ENCODE results near the gene NDUFB6.
"Not testable (repeated sequence)": the region's sequence is repeated elsewhere in the genome, so short reads cannot be mapped to it uniquely, and the experiment has no call there.

The NDUFB6 gene

DNA sequence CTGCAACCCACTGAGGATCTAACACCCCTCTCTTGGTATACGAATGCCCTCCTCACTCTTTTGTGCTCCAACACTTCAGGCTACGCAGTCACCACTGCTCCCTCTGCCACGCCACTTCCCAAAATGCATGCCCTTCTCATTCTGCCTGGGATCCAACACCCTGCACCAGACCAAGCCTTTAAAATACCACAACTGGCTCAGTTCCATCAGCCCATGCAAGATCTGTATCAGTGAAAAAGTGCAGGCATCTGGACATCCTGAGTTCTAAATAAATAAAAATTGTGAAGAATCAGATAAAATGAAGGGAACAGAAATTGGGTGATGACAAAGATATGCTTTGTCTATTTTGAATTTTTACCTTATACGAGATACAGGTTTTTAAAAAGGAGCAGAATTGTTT lies 2.7 kb downstream of the NDUFB6 start:
- no peak for DNase-seq

DNA sequence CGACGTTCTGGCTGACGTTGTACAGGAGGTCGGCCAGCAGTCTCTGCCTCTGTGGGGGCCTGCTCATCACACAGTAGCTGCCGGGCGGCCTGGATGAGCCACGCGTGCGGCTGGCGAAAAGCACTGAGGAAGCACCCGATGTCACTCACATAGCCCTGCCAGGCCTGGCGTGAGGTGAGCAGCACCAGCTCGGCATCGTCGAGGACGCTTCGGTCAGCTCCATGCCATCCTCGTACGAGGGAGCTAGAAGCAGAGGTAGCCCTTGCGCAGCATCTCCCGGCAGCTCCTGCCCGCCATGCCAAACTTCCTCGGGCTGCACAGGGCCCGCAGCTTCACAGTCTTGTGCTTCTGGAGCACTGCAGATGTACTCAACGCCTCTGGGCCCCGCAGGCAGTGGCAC lies 6.2 kb downstream of the NDUFB6 start:
- DNase-seq = no peak

DNA sequence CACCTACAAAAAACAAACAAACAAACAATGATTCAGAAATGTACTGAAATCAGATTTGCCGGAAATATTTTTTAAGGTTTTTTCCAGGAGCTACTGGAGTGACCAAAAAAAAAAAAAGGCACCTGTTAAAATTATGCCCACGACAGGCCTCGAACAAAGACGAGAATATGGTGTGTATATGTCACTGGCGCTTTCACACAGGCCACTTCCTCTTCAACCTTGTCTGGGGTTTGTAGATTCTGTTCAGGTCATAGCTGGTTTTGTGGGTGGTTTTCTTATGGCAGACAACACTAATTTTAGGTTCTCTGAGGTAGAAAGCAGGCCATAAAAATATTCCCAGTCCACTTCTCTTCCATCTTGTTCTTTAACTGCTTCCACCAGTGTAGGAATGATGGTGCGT lies 7.0 kb downstream of the NDUFB6 start:
- no peak for DNase-seq

DNA sequence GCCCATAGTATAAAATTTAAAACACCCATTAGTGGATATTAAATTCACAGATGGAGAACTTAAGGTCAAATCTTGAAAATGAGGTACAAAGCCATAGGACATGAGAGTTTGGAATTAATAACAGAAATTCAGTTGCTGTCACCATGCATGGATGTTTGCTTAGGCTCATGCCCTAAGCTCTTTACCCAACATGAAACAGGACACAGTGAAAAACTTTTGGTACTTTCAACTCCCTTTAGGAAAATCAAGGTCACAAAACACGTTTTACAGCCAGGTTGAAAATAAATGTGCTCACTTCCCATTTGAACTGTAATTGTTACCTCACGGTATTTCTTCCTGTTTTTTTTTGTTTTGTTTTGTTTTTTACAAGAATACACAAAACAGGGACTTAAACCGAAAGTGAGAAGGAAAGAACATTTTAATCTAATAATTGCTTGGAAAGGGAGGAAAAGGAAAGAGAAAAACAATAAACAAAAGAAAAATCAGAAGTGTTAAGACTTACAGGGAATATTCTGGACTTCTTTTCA lies 14.5 kb downstream of the NDUFB6 start:
- DNase-seq = no peak

DNA sequence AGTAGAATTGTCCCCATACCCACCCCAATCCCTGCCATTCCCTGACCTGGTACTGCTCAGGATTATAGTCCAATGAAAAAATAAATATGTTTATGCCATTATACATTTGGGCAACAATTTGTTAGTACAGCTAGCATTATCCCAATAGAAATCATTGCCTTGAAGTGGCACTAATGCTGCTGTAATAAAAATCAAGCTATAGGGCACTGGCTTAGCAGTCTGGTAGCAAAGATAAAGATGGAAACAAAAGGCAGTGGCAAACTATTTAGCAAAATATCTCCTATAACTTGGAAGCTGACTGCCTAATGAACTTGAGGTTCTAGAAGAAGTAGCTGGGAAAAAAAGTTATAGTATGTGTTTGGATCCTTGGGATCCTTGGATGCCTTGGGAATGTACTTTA lies 18.4 kb downstream of the NDUFB6 start:
- DNase-seq = no peak

DNA sequence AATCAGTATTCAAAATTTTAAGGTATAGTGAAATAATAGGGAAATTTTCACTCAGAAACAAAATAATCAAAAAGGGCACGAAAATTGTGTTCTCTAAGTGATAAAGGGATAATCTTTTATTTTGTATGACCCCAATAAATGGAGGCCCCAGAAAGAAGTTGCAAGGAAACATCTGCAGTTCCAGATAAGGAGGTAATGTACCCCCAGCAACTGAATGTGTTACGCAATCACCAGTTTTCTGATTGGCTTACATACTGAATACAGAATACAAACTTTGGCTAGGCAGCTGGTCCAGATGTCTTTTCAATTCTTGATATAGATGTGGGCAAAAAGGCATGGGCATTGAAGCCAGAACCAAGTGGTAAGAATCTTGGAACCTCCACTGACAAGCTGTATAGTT lies 18.9 kb downstream of the NDUFB6 start:
- no peak for DNase-seq

DNA sequence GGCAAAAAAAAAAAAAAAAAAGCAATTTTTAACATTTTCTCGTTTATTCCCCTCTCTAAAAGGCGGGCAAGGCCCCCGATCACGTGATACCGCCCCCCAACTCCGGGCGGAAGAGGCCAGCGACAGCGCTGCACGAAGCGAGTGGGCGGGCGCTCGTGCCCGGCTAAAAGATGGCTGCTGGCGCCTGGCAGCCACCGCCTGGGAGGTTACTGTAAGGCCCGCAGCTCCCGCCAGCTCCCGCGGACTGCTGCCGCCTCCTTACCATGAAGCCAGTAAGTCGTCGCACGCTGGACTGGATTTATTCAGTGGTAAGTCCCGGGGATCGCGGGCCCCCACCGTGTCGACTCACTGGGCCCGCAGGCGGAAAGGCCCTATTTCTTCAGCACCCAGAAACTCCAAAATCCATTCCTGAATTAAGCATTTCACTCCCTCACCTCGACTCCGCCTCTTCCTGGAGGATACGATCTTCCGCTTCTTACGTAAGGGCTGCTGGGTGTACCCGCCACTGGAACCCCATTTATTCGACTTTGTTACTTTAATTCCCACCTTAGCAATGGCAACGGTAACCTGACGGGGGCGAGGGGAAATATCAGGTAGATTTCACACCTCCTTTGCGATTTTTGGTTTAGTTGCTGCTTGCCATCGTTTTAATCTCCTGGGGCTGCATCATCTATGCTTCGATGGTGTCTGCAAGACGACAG lies 20.6 kb downstream of the NDUFB6 start, which contains the start of the genes SMIM27 and TOPORS:
SMIM27 (plus strand) TSS at position 156 of the 701 bp plus-strand sequence; CDS start at position 264, 108 bp downstream.
TOPORS (minus strand) TSS at position 415 of the 701 bp plus-strand sequence; CDS start at position 265, 150 bp downstream.
- peak; percentile 89 to 90 for DNase-seq

DNA sequence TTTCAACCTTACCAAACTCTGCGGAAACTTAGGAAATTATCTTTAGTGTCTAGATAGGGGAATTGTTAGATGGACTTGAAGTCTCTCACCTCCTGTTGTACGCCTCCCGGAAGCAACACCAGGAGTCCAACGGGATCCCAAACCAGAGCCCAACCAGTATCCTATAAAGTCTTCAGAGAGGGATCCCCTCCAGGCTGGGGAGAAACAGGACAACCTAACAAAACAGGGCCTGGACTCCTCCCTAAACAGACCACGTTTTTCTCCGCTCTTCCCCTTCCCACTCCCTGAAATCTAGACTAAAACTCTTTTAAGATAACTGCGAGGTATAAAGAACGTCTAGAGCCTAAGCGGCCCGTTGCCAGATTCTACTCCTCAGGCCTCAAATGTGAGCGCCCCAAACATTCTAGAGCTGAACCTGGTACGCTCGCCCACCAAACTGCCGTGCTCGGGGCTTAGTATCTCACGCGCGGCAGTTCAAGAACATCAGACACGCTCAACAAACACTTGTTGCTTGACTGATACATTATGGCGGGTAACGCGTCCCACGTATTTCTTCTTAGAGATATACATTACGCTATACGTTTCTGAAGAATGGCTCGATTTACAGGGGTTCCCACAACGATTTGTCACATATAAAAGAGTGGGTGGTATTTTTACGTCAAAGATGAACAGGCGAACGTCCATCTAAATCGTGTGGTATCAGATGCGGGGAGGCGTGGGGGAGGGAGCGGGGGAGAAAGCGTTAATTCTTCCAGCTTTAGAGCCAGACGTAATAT lies 21.5 kb downstream of the NDUFB6 start:
- DNase-seq = peak; percentile 41 to 50

DNA sequence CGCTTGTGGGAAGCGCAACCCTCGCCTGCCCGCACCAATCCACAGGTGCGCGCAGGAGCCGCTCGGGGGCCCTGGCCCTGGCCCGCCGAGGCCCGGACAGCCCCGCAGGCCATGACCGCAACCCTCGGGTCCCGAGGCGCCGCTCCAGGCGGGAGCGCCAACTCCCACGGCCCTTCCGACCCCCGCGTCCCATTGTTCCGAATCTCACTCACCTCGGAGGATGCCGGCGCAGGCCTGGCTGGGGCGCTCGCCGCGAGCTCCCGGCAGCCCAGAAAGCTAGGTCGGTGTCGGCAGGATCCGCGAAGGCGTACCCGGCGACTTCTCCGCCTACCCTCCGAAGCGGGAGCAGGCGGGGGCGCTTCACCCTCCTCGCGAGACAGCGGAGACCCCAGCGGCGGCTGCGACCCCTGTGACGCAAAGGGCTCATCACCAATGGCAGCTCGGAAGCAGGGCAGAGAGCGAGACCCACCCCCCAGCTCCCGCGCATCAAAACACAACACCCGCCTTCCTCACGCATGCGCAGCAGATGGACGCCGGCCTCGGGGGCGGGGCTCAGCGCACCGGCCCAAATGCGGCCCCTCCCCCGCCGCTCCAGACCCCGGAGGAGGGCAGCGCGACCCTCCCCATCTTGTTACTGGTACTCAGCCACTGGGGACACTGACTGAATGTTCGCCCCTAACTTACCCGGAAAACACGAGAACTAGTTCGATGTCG lies 22.2 kb downstream of the NDUFB6 start:
- peak; percentile 89 to 94 for DNase-seq

DNA sequence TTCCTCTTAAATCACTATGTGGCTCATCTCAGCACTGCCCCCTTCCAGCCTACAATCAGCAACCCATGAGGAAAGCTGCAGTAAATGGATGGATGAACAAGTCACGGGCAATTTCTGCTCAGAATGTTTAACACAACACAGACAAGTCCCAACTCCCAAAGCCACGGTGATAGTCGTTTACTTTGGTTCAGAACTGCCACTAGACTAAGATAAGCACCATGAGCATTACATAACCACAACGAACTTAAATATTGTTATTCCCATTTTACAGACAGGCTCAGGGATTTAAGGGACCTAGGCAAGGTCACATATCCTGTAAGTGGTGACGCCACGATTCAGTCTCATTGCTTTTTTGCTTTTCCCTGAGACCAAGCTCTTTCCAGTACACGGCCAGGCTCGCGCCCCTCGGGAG lies 22.8 kb downstream of the NDUFB6 start:
- no peak for DNase-seq

DNA sequence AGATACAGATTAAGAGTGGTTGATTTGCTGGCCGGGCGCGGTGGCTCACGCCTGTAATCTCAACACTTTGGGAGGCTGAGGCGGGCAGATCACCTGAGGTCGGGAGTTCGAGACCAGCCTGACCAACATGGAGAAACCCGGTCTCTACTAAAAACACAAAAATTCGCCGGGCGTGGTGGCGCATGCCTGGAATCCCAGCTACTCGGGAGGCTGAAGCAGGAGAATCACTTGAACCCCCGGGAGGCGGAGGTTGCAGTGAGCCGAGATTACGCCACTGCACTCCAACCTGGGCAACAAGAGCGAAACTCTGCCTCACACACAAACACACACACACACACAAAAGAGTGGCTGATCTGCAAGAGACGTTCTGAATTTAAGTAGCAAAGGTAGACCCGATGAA lies 24.7 kb downstream of the NDUFB6 start:
- DNase-seq = not testable (repeated sequence)

DNA sequence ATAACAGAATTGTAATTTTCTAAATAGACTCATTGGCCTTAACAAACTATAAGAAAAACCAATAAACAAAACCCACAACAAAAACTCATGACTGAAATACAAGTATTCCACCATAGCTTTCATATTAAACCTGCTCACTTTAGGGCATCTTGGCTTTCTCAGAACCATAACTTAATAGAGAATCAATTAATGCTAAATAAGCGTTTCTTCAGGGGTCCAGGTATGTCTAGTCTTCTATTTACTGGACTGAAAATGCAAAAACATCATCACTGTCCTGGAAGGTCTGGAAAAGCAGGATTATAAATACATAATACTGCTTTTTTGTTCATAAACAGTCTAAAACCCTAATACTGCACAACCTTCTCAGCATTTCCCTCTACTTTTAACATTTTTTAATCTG lies 27.1 kb downstream of the NDUFB6 start:
- DNase-seq = no peak

DNA sequence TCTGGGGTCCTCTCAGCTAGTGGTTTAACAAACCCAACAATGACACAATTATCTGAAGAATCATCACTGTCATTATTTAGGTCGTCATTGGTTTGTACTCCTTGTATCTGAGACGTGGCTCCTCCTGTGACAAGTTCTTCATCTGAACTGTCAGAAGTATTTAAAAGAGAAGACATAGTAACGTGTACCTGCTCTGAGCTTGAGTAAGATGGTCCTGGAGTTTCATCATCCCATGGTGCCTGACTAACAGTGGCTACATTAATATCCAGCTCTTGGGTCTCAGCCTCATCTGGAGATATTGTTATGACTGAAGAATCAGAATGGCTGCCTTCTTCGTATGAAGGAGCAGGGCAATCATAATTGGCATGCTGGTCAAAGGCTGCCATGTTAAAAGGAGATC lies 29.9 kb downstream of the NDUFB6 start:
- DNase-seq = no peak

DNA sequence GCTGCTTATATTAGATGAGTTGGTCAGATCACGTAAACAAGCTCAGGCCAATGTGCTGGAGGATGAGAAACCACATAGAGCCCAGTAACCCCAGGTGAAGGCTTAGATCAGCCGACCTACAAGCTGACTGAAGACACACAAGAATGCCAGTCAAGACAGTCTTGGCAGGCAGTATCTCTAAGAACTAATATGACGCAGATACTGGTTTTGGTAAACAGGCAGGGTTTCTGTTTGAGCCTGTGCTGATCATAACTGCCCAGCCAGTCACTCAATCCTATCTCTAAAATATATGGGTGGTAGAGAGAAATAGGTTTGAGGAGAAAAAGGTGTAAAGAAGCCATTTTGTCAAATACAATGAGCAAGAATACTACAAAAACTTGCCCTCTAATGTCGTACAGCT lies 39.1 kb downstream of the NDUFB6 start:
- DNase-seq = no peak

DNA sequence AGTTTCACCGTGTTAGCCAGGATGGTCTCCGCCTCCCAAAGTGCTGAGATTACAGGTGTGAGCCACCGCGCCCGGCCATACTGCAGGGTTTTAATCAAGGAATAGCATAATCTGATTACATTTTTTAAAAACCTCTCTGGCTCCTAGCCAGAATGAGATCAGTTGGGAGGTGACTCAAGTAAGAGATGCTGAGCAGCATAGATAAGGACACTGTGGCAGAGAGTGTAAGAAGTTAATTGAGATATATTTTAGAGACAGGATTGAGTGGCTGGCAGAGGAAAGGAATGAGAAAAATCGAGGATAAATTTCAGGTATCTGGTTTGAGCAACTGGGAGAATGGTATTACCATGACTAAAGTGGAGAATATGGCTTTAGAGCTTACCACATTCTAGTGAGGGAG lies 39.6 kb downstream of the NDUFB6 start:
- DNase-seq = no peak

DNA sequence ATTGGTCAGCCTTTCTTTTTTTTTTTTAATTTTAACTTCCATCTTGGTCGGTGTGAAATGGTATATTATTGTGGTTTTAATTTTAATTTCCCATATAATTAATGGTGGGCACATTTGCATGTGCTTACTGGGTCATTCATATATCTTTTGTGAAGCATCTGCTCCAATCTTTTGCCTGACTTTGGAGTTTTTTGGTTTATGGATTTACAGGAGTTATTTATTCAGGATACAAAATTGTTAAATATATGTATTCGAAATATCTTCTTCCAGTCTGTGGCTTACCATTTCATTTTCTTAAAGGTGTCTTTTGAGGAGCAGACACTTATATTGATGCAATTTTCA lies 46.3 kb downstream of the NDUFB6 start:
- no peak for DNase-seq

DNA sequence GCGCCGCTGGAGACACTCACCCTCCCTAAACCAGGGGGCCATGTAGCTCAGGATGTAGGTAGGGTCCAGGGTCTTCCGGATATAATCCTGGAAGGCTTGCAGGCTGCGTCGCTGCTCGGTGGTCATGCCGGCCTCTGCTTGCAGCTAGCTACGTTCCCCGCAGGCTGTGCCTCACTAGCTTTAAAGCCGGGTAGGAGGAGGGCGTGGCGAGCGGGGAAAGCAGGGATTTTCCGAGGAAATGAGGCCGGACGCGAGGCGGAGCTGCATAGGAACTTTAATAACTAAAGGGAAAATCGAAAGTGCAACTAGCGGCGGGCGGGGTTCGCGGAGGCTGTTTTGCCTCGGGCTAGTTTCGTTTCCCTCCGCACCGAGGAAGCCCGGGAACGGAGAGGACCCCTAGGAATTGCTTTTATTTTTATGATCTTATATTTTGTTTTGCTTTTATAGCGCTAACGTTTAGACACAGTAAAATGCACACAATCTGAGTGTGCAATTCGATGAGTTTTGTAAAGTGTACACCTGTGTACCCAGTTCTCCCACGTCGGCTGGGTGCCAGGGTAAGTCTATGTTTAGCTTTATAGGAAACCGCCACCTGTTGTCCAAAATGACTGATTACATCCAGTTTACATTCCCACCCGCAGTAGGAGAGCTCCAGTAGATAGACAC lies 46.8 kb downstream of the NDUFB6 start, which contains the start of gene RIGI:
RIGI (minus strand) TSS at position 156 of the 666 bp plus-strand sequence; CDS start at position 126, 30 bp downstream.
- DNase-seq = peak; percentile 61 to 82

DNA sequence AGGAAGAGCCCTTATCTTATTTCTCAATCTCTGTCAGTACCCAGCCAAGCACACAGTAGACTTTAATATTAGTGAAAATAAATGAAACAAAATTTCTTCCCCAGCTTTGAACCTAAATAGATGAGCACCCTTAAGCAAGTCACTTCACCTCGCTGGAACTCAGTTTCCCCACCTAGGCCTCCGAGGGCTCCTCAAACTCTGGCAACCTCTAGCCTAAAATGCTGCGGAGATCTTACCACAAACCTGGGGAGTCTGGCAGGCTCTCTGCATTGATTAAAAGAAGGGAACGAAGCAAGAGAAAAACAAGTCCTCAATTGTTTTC lies 47.3 kb downstream of the NDUFB6 start:
- no peak for DNase-seq

DNA sequence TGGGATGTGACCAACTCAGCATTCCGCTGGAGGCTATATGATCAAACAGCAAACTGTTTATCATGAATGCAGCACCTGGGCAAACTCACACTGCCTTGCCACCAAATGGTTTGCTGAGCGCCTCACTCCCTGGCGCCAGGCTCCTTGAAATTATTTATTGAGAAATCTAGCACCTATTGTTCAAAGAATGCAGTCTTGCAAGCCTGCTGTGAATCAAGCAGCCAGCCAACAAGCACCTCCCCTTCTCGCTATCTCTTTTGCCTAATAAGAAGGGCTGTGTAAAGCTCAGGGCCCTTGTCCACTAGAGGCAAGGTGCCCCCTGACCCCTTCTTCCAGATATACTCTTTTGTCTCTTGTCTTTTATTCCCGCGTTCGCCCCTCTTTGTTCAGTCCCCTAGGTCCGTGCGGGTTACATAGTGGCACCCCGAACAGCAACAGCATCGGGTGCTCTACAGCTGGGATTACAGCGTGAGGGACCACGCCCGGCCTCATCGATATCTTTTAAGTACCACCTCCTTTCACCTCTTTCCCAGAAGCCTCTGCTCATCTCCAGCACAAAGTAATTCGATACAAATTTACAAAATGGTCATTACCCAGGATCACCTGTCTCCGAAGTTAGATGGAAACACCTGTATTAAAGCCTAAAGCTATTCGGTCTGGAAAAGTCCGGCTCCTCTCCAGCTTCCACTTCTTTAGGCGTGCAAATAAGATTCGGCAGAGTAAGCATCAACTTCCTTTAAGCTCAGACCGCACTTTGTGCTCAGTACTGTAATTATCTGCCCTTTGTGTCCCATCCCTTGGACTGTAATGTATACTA lies 47.9 kb downstream of the NDUFB6 start:
- no peak for DNase-seq

DNA sequence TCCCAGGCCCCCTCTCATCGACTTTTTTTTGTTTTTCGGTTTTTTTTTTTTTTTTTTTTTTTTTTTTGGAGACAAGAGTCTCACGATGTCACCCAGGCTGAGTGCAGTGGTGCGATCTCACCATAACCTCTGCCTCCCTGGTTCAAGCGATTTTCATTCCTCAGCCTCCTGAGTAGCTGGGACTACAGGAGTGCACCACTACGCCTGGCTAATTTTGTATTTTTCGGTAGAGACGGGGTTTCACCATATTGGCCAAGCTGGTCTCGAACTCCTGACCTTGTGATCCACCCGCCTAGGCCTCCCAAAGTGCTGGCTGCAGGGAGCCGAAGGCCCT lies 48.4 kb downstream of the NDUFB6 start:
- not testable (repeated sequence) for DNase-seq

DNA sequence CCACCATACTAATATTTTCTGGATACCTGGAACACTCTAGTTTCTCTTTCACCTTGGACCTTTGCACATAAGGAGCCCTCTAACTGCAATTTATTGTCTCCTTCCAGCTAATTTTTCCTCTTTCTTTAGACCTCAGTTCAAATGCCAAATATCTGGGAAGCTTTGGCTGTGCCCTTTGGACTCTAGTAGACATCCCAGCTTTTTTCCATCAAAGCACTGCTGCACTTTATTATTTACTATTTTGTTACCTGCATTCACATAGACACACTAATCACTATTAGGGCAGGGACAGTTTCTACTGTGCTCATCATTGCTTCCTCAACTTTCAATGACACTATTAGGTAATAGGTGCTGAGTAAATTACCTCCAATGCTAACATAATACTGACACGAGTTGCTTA lies 49.0 kb downstream of the NDUFB6 start:
- DNase-seq = no peak

DNA sequence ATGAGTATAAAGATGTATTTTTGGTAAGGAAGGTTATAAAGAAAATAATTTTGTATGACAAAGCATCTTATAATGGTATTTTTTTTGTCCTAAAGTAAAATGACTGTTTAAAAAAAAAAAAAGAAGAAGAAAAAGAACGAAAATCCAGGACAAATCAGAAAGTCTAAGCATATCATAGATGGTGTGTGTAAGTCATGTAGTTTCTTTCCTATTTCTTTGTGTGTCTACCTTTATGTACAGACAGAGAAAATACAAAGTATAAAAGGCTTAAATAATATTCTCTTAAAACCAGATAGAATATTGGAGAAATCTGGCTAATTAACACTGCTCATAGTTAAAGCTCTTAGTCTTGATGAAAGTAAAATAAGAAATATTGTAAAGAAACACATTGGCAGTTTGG lies 54.7 kb downstream of the NDUFB6 start:
- DNase-seq = no peak

All from stimulated activated CD4-positive, alpha-beta T cell treated with anti-CD3 and anti-CD28 coated beads, Interleukin-4, amount 100 ng/mL, for 4 hours (primary cell).